ENCODE measurements around the gene SGTA. TPM values are rescaled to one million over a fixed set of nuclear protein-coding genes. Genes with fewer than 3 reads are reported as not detected.

Gene SGTA
- total RNA-seq, 1 donor from 2014 or later, result 47.3 TPM

GRCh38 chr19:2816641-2817040, 33.6 kb upstream of the SGTA start:
- no peaks in the 10 kb centered on the region for H3K27me3 Mint-ChIP-seq
- CTCF ChIA-PET, result no interaction called here
- H3K4me3 Mint-ChIP-seq, result no peak overlapping the region
- H3K4me1 Mint-ChIP-seq, result peaks cover 14% of the 10 kb centered on the region
- DNase-seq (no peak), ATAC-seq (ENCODE audit: low read depth) (no peak)
- H3K9me3 Mint-ChIP-seq, result no peaks in the 10 kb centered on the region
- POLR2A ChIA-PET, result interaction anchor here (0.6 kb wide), 1 partner anchor 334 kb away, joined by 3 read pairs; no protein-coding TSS in a partner anchor
- no peak for TF ChIP-seq CTCF (IDR thresholded peaks at IDR 0.05)
- H3K36me3 Mint-ChIP-seq (ENCODE audit: low read depth), result peaks cover 11% of the 10 kb centered on the region
- no peak overlapping the region for H3K27ac Mint-ChIP-seq
- intact Hi-C loops (cut with micrococcal nuclease), result no loop called here

GRCh38 chr19:2815923-2816322, 32.9 kb upstream of the SGTA start:
- H3K27ac Mint-ChIP-seq, result no peak overlapping the region

DNA sequence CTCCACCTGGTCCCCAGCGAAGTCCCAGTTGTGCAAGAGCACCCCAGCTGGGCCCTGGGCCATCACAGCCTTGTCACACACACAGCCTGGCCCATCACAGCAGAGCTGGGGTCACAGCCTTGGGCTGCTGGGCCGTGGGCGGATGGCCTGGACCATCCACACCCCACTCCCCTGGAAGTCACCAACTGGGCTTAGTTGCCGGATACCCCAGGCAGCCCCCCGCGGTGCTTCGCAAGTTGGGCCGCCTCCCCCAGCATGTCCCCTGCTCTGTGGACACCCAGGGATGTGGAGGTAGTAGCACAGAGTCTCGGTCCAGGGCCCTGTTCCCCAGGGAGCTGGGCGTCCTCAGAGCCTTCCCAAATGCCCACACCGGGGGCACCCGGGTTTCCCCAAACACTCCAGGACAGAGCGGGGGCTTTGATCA, 32.1 kb upstream of the SGTA start:
- no peak for TF ChIP-seq CTCF (IDR thresholded peaks at IDR 0.05)
- H3K9me3 Mint-ChIP-seq, result no peaks in the 10 kb centered on the region
- ChIA-PET CTCF (no interaction called here), POLR2A (no interaction called here)
- H3K27me3 Mint-ChIP-seq, result no peaks in the 10 kb centered on the region
- no peak overlapping the region for H3K27ac Mint-ChIP-seq
- peaks cover 10% of the 10 kb centered on the region for H3K4me1 Mint-ChIP-seq
- H3K4me3 Mint-ChIP-seq, result no peak overlapping the region
- H3K36me3 Mint-ChIP-seq (ENCODE audit: low read depth), result peaks cover 17% of the 10 kb centered on the region
- no peak for ATAC-seq (ENCODE audit: low read depth)
- intact Hi-C loops (cut with micrococcal nuclease), result no loop called here
- DNase-seq, result no peak

More at GRCh38 chr19:2815923-2816322, 32.9 kb upstream of the SGTA start:
- Mint-ChIP-seq H3K4me1 (peaks cover 14% of the 10 kb centered on the region), H3K4me3 (no peak overlapping the region), H3K9me3 (no peaks in the 10 kb centered on the region), H3K27me3 (no peaks in the 10 kb centered on the region), H3K36me3 (ENCODE audit: low read depth) (peaks cover 16% of the 10 kb centered on the region)
- TF ChIP-seq CTCF (IDR thresholded peaks at IDR 0.05), result no peak
- DNase-seq, result no peak
- ChIA-PET POLR2A (interaction anchor here (0.5 kb wide), 1 partner anchor 23 kb away, joined by 3 read pairs; no protein-coding TSS in a partner anchor), CTCF (no interaction called here)
- ATAC-seq (ENCODE audit: low read depth), result no peak
- intact Hi-C loops (cut with micrococcal nuclease), result no loop called here

- Mint-ChIP-seq H3K36me3 (ENCODE audit: low read depth) (peaks cover 21% of the 10 kb centered on the region), H3K4me1 (peaks cover 8% of the 10 kb centered on the region), H3K9me3 (no peaks in the 10 kb centered on the region), H3K4me3 (no peak overlapping the region), H3K27ac (no peak overlapping the region), H3K27me3 (no peaks in the 10 kb centered on the region)
- ATAC-seq (ENCODE audit: low read depth), result no peak
- intact Hi-C loops (cut with micrococcal nuclease), result no loop called here
- DNase-seq, result no peak
- no peak for TF ChIP-seq CTCF (IDR thresholded peaks at IDR 0.05)
- ChIA-PET POLR2A (interaction anchor here (0.6 kb wide), 1 partner anchor 167 kb away, joined by 9 read pairs; no protein-coding TSS in a partner anchor), CTCF (no interaction called here)
Measured at GRCh38 chr19:2814426-2814825, 31.4 kb upstream of the SGTA start.

GRCh38 chr19:2813235-2814160, 30.4 kb upstream of the SGTA start:
- H3K4me3 Mint-ChIP-seq, result no peak overlapping the region
- H3K27me3 Mint-ChIP-seq, result no peaks in the 10 kb centered on the region
- intact Hi-C loops (cut with micrococcal nuclease), result no loop called here
- ATAC-seq (ENCODE audit: low read depth) (no peak), DNase-seq (no peak)
- H3K27ac Mint-ChIP-seq, result no peak overlapping the region
- POLR2A ChIA-PET, result no interaction called here
- H3K36me3 Mint-ChIP-seq (ENCODE audit: low read depth), result peaks cover 30% of the 10 kb centered on the region
- CTCF ChIA-PET, result no interaction called here
- H3K4me1 Mint-ChIP-seq, result peaks cover 3% of the 10 kb centered on the region
- no peak for TF ChIP-seq CTCF (IDR thresholded peaks at IDR 0.05)
- H3K9me3 Mint-ChIP-seq, result no peaks in the 10 kb centered on the region
